Stimulated activated CD4-positive, alpha-beta T cell treated with anti-CD3 and anti-CD28 coated beads, Interleukin-4, amount 100 ng/mL, for 4 hours (primary cell): ENCODE results near the gene PPP6R2.

Source experiments
- DNase-seq, 2 experiments: peaks; one replicate each; pipeline ENCODE4 v3.0.0-alpha.2; 2020

PPP6R2 gene

DNA sequence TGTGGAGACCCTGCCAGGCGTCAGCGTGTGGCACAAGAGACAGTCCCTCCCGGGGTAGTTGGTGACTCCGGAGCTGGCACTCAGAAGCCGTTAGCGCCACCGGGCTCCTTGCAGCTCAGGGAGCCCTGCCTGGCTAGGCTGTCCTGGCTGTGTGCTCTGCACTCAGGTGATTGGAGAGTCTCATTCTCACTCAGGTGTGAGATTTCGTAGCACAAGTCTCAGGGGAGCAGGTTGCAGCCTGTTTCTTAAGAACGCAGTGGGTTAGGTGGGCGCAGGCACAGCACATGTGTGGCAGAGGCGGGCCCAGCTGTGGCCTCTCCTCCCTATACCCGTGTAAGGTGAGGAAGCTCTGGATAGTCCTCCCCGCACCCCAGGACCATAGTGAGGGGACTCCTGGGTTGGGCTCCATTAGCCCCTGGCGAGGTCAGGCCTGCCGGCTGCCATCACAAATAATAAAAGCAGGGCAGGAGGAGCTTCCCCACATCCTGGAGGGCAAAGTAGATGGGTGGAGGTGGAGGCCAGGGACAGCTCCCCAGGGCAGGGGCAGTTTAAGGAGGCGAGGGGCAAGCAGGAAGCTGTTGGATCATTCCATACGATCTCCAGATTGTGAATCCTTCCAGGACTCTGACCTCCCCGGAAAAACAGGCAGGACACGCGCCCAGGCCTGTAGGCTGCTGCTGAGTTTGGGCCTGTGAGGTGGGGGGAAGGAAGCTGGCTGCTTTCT is 92.3 kb downstream of the PPP6R2 start:
- DNase-seq: no peak

DNA sequence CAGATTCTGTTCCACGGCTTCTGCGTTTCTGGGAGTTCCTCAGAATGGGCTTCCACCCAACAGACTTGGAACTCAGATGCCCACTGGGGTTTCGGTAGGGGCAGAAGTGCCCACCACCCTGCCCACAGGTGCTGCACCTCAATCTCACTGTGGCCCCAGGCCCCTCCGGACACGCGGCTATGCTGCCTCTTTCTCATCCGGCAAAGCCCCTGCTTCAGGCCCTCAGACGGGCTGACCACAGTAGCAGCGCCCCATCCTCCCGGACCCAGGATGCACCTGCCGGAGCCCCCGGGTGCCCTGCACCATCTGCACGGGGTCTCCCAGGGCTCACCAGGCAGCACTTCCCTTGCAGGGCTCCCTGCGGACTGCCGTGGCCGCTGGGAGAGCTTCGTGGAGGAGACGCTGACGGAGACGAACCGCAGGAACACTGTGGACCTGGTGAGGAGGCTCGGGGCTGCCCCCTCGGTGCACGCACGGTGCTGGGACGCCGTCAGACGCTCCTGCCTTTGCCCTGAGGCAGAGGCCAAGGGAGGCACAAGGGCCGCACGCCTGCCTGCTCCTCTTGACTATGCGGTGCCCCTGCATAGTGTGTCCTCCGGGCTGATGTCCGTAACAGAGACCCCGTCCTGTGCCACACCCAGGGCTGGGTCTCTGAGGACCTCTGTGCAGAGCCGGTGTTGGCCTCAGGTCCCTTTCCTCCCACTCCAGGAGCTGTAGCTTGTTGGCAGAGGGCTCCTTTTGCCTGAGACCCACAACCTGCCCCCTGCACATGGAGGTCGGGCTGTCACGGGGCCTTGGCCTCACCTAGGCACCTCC is 93.1 kb downstream of the PPP6R2 start:
- DNase-seq: no peak

DNA sequence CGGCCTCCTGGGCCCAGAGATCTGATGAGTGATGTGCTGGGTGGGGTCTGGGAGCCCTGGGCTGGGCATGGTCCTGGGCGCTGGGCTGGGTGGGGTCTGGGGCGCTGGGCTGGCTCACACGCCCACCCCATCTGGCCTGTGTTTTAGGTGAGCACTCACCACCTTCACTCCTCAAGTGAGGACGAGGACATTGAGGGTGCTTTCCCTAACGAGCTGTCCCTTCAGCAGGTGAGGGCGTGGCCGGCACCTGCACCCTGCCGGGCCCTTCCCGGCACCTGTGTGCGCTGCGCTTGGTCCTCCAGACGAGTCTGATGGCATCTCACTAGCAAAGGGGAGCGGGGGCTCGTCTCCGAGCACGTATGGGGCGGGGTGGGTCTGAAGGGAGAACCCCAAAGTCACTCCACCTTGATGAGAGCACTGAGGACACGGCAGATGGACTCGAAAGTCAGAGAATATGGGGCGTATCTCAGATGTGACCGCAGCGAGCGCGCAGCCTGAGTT is 93.8 kb downstream of the PPP6R2 start:
- DNase-seq: no peak

DNA sequence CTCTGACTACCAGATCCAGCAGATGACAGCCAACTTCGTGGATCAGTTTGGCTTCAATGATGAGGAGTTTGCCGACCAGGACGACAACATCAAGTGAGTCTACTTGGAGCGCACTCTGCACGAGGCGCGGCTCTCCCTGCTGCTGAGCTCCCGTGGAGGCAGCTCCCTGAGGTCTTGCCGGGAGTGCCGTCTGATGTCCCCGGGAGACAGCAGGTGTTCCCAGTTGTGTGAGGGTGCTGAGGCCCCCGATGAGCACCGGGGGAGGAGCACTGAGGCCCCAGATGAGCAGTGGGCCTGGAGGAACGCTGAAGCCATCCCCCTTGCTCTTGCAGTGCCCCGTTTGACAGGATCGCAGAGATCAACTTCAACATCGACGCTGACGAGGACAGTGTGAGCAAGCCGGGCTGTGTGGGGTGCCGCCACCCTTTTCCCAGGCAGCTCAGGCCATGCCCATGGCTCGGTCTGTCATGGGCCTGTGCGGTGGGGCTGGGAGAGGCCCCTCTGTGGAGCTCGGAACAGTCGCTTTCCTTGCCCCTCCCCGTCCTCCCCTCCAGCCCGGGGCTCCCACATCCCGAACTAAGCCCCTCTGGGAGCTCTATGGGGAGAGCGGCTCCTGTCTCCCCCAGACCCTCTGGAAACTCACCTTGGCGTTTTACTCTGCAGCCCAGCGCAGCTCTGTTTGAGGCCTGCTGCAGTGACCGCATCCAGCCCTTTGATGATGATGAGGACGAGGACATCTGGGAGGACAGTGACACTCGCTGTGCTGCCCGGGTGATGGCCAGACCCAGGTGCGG is 94.6 kb downstream of the PPP6R2 start:
- DNase-seq: no peak

DNA sequence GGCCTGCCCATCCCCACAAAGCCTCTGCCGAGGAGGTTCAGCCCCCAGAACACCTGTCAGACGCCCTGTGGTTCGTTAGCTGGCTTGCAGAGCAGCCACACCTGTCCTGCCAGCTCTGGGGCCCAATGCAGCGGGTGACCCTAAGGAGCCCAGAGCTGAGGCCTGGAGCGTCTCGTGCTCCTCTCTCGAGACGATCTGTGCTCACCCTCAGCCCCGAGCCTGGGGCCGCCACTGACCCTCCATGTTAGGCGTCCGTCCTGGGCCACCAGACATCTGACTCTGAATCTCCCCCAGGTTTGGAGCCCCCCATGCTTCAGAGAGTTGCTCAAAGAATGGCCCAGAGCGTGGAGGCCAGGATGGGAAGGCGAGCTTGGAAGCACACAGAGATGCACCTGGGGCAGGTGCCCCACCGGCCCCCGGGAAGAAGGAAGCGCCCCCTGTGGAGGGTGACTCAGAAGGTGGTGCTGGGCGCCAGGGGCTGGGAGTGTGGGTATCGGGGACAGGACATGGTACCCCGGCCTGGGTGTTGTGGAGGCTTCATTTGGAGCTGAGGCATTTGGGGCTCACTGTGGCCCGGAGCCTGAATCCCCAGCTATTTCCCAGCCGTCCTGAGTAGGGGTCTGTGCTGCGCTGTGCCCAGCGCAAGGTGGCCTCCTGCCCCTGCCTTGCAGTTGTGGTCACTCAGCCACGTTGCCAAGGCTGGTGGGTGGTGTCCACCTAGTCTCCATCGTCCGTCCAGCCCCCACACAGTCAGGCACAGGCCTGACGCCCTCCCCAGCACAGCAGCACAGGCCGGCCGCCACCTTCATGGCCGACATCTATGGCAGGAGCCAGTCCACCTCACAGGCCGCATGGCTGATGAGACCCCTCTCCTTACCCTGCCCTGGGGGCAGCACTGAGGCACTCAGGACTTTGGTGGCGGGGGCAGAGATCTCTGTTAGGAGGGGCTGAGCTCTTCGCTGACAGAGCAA is 95.5 kb downstream of the PPP6R2 start:
- no peak for DNase-seq

DNA sequence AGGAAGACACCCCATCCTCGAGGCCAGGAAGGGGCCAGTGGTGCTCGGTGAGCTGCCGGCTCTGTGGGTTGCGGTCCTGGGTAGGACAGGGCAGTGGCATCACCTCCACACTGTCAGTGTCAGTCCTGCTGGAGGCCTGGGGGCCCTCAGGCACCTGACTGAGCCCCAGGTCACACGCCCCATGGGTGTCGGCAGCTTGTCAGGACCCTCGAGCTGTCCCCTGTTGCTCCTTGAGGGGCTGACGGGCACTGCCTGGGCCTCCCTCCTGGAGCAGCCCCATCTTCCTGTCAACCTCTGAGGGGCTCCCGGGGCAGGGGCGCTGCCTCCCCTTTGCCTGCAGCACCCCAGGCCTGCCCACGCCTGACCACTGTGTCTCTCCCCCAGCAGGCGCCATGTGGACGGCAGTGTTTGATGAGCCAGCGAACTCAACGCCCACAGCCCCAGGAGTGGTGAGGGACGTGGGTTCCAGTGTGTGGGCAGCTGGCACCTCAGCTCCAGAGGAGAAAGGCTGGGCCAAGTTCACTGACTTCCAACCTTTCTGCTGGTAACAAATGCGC is 96.3 kb downstream of the PPP6R2 start:
- DNase-seq: no peak

DNA sequence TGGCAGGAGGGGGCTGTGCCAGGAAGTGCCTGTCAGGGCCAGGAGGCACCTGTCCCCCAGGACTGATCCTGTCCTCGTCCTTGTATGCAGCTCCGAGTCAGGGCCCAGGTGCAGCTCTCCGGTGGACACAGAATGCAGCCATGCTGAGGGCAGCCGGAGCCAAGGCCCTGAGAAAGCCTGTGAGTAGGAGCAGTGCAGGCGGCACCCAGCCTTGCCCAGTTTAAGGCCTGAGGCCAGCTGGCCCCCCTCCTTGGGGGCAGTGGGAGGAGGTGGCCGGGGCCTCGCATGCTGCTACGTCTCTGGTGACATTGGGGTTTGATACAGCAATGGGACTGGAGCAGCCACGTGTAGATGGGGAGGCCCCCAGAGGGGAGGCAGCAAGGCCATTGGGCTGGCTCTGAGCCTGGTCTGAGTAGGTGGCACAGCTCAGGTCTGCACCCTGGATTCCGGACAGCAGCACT is 96.8 kb downstream of the PPP6R2 start:
- DNase-seq: no peak

DNA sequence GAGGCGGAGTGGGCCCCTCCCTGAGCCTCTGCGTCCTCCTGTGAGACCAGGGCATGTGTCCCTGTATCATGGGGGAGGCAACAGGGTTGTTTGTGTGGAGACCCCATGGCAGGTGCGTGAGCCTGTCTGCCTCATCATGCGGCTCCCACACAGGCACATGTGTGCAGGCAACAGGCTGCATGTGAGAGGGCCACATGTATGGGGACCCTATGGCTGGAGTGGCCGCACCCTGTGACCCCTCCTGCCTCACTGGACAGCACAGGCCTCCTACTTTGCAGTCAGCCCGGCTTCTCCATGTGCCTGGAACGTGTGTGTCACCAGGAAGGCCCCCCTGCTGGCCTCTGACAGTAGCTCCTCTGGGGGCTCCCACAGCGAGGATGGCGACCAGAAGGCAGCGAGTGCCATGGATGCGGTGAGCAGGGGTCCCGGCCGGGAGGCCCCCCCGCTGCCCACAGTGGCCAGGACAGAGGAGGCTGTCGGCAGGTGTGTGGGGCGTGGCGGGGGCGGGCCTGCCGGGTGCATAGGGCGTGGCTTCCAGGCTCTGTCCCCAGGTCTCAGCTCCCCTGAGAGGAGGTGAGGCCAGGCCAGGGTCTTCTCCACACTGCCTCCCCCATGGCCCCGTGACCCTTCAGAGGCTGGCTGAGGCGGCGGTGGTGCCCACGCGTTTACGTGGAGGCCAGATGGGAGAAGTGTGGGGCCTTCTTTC is 97.6 kb downstream of the PPP6R2 start:
- DNase-seq: no peak

DNA sequence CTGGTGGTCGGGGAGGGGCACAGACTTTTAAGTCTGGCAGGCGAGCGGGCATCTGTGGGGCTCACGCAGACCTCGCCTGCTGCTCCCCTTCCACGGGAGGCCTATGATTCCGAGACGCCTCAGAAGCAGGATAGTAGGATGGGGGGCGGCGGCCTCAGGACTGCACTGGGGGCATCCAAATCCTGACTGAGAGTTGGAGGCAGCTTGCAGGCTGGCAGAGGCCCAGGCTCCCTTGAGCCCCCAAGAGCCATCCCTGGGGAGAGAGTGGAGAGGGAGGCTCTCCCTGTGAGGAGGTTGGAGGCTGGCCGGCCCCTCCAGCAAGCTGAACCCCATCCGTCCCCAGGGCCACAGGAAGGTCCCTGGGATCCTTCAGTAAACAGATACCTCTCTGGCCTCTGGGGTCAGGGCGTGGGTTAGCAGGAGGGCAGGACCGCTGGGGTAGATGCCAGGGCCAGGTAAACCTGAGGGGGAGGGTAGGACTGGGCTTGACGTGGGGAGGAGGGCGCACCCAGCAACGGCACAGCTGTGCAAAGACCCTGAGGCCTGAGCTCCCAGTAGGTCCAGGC is 98.4 kb downstream of the PPP6R2 start:
- no peak for DNase-seq

DNA sequence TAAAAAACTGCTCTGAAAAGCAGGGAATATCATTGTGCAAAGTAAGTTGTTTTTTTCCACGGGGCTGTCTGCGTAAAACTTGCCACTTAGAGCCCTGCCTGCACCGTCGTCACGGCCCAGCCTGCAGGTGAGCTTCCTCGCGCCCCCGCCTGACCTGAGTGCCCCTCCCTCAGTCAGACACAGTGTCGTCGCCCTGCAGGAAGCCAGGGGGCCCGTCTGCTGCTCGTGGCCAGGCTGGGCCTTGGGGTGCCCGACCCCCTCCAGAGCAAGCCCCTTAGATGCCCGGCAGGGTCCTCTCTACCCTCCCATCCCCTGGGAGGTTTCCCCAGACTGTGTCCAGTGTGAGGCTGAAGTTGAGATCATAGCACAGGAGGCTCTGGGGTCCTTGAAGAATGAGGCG is 100.1 kb downstream of the PPP6R2 start:
- no peak for DNase-seq

DNA sequence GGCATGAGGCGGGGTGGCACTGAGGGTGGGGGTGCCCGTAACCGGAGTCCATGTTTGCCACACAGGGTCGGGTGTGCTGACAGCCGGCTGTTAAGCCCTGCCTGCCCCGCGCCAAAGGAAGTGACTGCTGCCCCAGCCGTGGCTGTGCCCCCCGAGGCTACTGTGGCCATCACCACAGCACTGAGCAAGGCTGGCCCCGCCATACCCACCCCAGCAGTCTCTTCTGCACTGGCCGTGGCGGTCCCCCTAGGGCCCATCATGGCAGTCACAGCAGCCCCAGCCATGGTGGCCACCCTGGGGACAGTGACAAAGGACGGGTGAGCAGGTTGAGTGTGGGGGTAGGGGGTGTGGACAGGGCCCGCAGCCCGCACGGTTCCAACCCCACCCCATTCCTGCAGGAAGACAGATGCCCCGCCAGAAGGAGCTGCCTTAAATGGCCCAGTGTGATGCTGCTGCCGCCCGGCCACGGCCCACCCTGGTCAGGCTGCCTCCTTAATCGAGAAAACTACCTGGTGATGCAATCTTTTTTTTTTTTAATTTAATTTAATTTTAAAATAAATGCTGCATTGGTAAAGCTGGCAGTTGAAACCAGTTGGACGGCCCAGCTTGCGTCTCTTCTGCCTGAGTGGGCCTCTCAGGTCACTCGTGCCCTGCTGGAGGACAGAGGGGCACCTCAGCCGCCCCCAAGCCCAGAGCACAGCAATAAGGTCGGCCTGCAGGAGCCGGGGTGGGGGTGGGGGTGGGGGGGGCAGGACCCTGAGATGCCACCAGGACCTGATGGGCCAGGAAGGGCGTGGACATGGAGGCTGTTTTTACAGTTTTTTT is 100.9 kb downstream of the PPP6R2 start:
- no peak for DNase-seq

DNA sequence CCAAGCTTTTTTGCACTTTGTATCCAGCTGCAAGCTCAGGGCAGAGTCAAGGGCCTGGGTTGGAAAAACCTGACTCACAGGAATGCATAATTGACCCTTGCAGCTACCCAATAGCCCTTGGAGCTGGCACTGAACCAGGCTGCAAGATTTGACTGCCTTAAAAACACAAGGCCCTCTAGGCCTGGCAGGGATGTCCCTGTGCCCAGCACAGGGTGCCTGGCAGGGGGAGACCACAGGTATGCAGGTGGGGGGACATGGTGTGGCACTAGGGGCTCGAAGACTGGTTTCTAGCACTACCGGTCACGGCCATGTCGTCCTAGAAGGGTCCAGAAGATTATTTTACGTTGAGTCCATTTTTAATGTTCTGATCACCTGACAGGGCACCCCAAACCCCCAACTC is 101.5 kb downstream of the PPP6R2 start:
- no peak for DNase-seq

DNA sequence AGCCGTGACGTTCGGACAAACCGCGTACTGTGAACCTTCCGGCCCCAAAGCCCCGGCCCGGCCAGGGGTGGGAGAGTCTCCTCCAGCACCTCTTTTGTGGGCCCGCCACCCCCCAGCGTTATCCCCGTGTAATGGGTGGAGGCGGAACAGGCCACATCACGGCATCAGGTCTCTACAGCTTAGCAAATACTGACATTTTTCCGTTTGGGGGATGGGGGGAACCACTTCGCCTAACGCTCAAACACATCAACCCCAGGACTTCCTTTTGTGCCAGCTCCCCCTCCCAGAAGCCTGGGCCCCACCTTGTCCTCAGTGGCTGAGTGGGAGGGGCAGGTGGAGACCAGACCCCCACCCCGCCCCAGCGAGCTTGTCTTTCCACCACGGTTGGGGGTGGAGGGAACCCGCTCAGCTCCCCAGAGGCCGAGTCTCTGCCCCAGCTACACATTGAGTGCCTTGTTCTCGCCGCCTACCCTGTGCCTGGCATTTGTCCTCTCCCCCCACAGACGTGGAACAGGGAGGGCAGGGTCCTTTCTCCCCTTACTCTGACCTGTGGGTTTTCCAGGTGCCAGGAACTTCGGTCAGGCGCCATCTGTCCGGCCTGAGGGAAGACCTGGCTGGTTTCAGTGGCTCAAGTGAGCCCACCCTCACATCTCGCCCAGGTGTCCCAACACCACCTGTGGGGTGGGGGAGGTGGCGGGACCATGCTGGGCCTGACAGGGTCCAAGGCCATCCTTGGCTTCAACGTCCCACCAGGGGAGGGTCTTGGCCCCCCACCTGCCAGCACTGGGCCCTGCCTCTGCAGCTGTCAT is 102.1 kb downstream of the PPP6R2 start:
- peak in 1 of 2 experiments; percentile 31 for DNase-seq

DNA sequence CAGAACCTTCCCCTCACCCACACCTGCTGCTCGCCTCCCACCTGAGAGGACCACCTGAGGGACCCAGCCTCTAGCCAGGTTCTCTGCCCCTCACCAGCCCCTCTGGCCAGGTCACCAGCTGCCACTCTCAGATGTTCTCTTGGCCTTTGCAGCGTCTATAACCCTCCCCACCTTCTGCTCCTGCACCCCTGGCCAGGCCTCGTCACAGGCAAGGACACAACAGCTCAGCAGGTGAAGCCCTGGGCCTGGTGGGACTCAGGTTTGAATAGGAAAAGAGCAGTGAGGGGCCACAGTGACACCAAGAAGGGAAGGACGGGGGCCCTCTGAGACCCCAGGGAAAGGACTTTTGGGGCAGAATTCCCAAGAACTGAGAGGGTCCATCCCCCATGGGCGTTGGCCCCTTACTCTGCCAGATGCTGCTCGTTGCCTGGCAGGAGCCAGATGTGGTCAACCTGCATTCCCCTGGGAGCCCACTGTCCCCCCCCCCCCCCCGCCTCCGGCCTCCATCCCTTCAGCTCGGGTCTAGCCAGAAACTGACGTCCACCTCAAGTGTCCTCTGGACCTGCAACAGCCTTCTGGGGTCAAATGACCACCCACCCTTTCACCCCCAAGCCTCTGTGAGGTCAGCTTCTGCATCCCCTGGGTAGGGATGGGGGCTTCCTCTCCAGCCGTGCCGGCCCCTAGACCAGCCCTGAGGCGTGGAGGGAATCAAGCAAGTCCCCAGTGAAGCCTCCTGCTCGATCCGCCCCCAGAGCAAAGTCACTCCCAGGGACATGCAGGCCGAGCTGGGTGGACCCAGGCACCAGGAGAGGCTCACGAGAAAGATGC is 103.0 kb downstream of the PPP6R2 start:
- DNase-seq: no peak

DNA sequence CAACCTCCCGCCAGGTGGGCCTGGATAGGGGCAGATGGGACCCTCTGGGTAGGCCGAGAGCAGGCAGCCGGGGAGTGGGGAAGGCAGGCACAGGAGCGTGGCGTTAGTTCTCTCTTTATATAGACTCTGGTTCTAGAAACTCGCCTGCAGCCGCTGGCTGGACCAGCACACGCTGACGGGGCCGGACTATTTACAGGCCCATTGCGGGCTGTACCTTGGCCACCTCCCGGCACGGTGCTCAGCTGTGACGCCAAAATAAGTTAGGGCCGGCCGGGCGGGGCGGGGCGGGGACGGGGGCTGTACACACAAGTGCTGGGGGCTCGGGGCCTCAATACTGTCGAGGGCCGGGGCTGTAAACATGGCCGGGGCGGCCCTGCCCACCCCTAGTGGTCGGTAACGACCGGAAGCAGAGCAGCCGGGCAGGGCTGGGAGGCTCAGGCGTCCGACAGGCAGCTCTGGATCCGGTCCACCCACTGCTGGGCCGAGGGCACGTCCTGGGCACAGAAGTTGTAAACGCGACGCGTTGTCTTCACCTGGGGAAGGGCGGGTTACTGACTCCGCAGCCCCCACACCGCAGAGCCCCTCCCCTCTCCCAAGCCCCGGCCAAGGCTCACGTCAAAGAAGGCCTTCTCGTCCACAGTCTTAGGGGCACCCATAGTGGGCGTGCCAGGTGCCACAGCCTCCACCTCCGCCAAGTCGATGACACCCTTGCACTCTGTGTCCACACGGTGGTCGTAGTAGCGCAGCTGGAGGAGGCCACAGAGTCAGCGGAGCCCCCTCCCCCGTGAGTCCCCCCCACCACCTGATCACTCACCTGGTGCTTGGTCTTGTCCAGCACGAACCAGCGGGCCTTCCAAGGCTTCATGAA is 103.8 kb downstream of the PPP6R2 start:
- DNase-seq: no peak

DNA sequence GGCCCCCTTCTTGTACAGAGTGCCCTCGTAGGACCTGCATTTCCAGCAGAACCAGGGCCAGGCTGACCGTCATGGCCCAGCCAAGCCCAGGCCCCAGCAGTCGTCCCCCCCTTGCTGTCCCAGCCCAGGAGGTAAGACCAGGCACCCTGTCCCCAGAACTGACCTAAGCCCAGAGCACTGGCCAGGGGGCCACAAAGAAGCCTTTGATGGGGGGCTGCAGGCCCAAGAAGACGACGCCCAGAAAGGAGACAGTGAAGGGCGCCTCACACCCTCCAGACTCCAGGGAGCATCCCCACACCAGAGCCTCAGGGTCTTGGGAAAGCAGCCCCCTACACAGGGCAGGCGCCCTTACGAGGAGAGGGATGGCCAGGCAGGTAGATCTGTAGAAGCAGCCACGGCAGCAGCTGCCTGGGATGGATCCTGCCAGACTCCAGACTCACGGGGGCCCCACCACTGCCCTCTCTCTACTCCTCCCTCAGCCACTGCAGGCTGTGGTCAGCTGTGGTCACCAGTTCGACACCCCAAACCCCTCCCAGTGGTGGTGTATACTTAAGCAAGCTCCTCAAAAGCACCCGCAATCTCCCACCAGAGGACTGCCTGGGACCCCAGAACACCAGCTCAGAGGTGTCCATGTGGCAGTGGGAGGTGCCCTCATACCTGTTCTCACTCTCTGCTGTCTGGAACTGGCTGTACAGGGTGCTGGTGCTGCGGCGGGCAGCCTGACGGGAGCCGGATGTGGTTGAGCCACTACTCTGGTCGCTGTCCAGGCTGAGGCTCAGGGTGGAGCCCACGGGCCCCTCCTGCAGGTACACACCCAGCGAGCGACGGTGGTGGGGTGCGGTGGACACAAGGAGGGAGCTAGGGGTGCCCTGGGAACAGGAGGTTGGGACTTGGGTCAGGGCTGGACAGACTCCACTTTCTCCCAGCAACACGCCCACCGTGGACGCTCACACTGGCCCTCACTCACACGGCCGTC is 104.7 kb downstream of the PPP6R2 start:
- no peak for DNase-seq
